GM23248 (cell line): ENCODE data around the gene ERVW-1. TPM values are rescaled to one million over a fixed set of nuclear protein-coding genes. Genes with fewer than 3 reads are reported as not detected.
A peak's percentile ranks its signal among the peaks of the same experiment; 100 is the strongest.

ENCODE experiments used
- DNase-seq: peaks from one replicate; pipeline ENCODE4 v3.0.0-alpha.2; 2015
- H2AFZ ChIP-seq: fragments of 200-600 bp; sonication (generic); 2 replicates; pipeline ENCODE4 v1.6.1; 2016; ENCODE audit warnings: antibody characterized with exemption
- H3F3A ChIP-seq: fragments of 200-600 bp; sonication (generic); 2 replicates; pipeline ENCODE4 v1.6.1; 2016; ENCODE audit warnings: mild to moderate bottlenecking, antibody characterized with exemption, mixed run types; ENCODE audit not compliant: insufficient read depth
- H3K27ac ChIP-seq: fragments of 200-600 bp; sonication (generic); 2 replicates; pipeline ENCODE4 v1.5.1; 2016; ENCODE audit warnings: mild to moderate bottlenecking
- H3K27me3 ChIP-seq: fragments of 200-600 bp; sonication (generic); replicated peaks from 2 replicates; pipeline ENCODE4 v1.6.1; 2016; ENCODE audit warnings: mild to moderate bottlenecking; ENCODE audit not compliant: insufficient read depth
- H3K36me3 ChIP-seq: fragments of 200-600 bp; sonication (generic); 2 replicates; pipeline ENCODE4 v1.6.1; 2016; ENCODE audit warnings: low read depth, mild to moderate bottlenecking
- H3K4me1 ChIP-seq: fragments of 200-600 bp; sonication (generic); 2 replicates; pipeline ENCODE4 v1.6.1; 2016; ENCODE audit warnings: mild to moderate bottlenecking; ENCODE audit not compliant: insufficient read depth
- H3K4me2 ChIP-seq: fragments of 200-600 bp; sonication (generic); one replicate; pipeline ENCODE4 v1.6.1; 2016; ENCODE audit warnings: mild to moderate bottlenecking; ENCODE audit not compliant: unreplicated experiment
- H3K4me3 ChIP-seq: fragments of 200-600 bp; sonication (generic); 2 replicates; pipeline ENCODE4 v1.5.1; 2016; ENCODE audit warnings: mild to moderate bottlenecking
- H3K79me2 ChIP-seq: fragments of 200-600 bp; sonication (generic); 2 replicates; pipeline ENCODE4 v1.6.1; 2016; ENCODE audit warnings: mild to moderate bottlenecking; ENCODE audit not compliant: insufficient read depth
- H3K9ac ChIP-seq: fragments of 200-600 bp; sonication (generic); 2 replicates; pipeline ENCODE4 v1.6.1; 2016; ENCODE audit warnings: mild to moderate bottlenecking
- H3K9me2 ChIP-seq: fragments of 200-600 bp; sonication (generic); 2 replicates; pipeline ENCODE4 v1.6.1; 2016; ENCODE audit warnings: mixed run types, mild to moderate bottlenecking, moderate library complexity; ENCODE audit not compliant: insufficient read depth
- H3K9me3 ChIP-seq: fragments of 200-600 bp; sonication (generic); one replicate; pipeline ENCODE4 v1.6.1; 2017; ENCODE audit warnings: low read depth
- H4K20me1 ChIP-seq: fragments of 200-600 bp; sonication (generic); 2 replicates; pipeline ENCODE4 v1.6.0; 2016; ENCODE audit not compliant: insufficient read depth
- EZH2 ChIP-seq: fragments of 200-600 bp; sonication (generic); IDR thresholded peaks from 2 replicates; pipeline ENCODE4 v1.6.1; 2018; ENCODE audit warnings: antibody characterized with exemption, mild to moderate bottlenecking; ENCODE audit not compliant: insufficient read depth, poor library complexity, severe bottlenecking
- EZH2phosphoT487 ChIP-seq: fragments of 200-600 bp; sonication (generic); IDR thresholded peaks from 2 replicates; pipeline ENCODE4 v1.6.1; 2018; ENCODE audit warnings: antibody characterized with exemption, moderate library complexity, mild to moderate bottlenecking, low read depth; ENCODE audit not compliant: insufficient read depth
- WGBS, 2 experiments: methylation state at CpG; one replicate each; pipeline ENCODE4 v1.1.6; 2015 to 2017; ENCODE audit warnings: low lambda C conversion rate in 2 of 2, low coverage in 1 of 2; ENCODE audit errors: missing lambda C conversion rate in 2 of 2; 5-methylcytosine and 5-hydroxymethylcytosine counted together
- in situ Hi-C: fragments of 300-500 bp; cut with MboI; formaldehyde crosslinking; loops from 2 replicates; pipeline ENCODE4 v1.15.0; 2020
- polyA plus RNA-seq: library from polyadenylated mRNA; unstranded; fragments of >200 nt; fragmentation: Nextera tagmentation; extraction: Ambion mirVana; gene quantifications from 2 replicates; pipeline ENCODE4 v1.2.1, GENCODE V29; 2016
- total RNA-seq: library from RNA; depleted of rRNA; stranded (reverse); fragments of >200 nt; shearing (Covaris generic); gene quantifications from 2 replicates; pipeline ENCODE4 v1.2.3, GENCODE V29; 2014

The ERVW-1 gene
- total and polyA plus RNA-seq, 2 experiments from 2014 or later = not detected

- Histone ChIP-seq H3K9me3 (no peaks in the 10 kb centered on the region), H3K27ac (no peak overlapping the region), H3K79me2 (no peaks in the 10 kb centered on the region), H3K4me1 (no peaks in the 10 kb centered on the region), H3K27me3 (no peaks in the 10 kb centered on the region), H3K9ac (no peak overlapping the region), H2AFZ (no peak overlapping the region), H3F3A (no peaks in the 10 kb centered on the region), H3K9me2 (no peaks in the 10 kb centered on the region), H4K20me1 (no peaks in the 10 kb centered on the region), H3K4me2 (no peak overlapping the region), H3K36me3 (no peaks in the 10 kb centered on the region), H3K4me3 (no peak overlapping the region)
- no peak for DNase-seq
- in situ Hi-C loops = no loop called here
- TF ChIP-seq EZH2 (no peak), EZH2phosphoT487 (no peak)
- WGBS, 2 experiments = 71 to 94% methylated on average over 3 of the region's 3 CpGs
Measured at GRCh38 chr7:92432299-92432946, 45.3 kb downstream of the ERVW-1 start.

- Histone ChIP-seq H3K27ac (no peak overlapping the region), H3K4me2 (no peak overlapping the region), H3K36me3 (no peaks in the 10 kb centered on the region), H3K79me2 (no peaks in the 10 kb centered on the region), H4K20me1 (no peaks in the 10 kb centered on the region), H3K4me1 (no peaks in the 10 kb centered on the region), H3K9me2 (no peaks in the 10 kb centered on the region), H3K9me3 (no peaks in the 10 kb centered on the region), H3K27me3 (no peaks in the 10 kb centered on the region), H3F3A (no peaks in the 10 kb centered on the region), H3K9ac (no peak overlapping the region), H3K4me3 (no peak overlapping the region), H2AFZ (no peak overlapping the region)
- in situ Hi-C loops = no loop called here
- no peak for DNase-seq
- TF ChIP-seq EZH2phosphoT487 = no peak
- TF ChIP-seq EZH2 = no peak
- WGBS, 2 experiments = 92 to 94% methylated on average over 3 of the region's 3 CpGs
Measured at GRCh38 chr7:92427193-92427592, 50.6 kb downstream of the ERVW-1 start.

- DNase-seq = peak; percentile 33
- Histone ChIP-seq H2AFZ (peak overlapping the region; percentile 88), H3K4me1 (no peaks in the 10 kb centered on the region), H3K4me3 (peak overlapping the region; percentile 69), H3K9me3 (no peaks in the 10 kb centered on the region), H3K9ac (no peak overlapping the region), H3K9me2 (no peaks in the 10 kb centered on the region), H3K36me3 (no peaks in the 10 kb centered on the region), H3F3A (no peaks in the 10 kb centered on the region), H3K27me3 (no peaks in the 10 kb centered on the region), H3K27ac (no peak overlapping the region), H3K79me2 (no peaks in the 10 kb centered on the region), H4K20me1 (no peaks in the 10 kb centered on the region), H3K4me2 (peak overlapping the region; percentile 82)
- no peak for TF ChIP-seq EZH2phosphoT487
- in situ Hi-C loops = no loop called here
- 23 to 26% methylated on average over 20 of the region's 20 CpGs for WGBS, 2 experiments
Measured at GRCh38 chr7:92425311-92425947, 52.3 kb downstream of the ERVW-1 start.

GRCh38 chr7:92423710-92424131 is 54.0 kb downstream of the ERVW-1 start:
- Histone ChIP-seq H3K4me1 (no peaks in the 10 kb centered on the region), H3K4me2 (no peak overlapping the region), H3K36me3 (no peaks in the 10 kb centered on the region), H3K27me3 (no peaks in the 10 kb centered on the region), H3K4me3 (peak overlapping the region; percentile 69; the same call in 1 of the 2 replicates), H3K9me2 (no peaks in the 10 kb centered on the region), H3K79me2 (no peaks in the 10 kb centered on the region), H3K9ac (no peak overlapping the region), H4K20me1 (no peaks in the 10 kb centered on the region), H3K9me3 (no peaks in the 10 kb centered on the region), H3F3A (no peaks in the 10 kb centered on the region), H3K27ac (no peak overlapping the region), H2AFZ (peak overlapping the region; percentile 88)
- in situ Hi-C loops = no loop called here
- DNase-seq = no peak
- no peak for TF ChIP-seq EZH2
- TF ChIP-seq EZH2phosphoT487 = no peak
- WGBS, 2 experiments = 67 to 69% methylated on average over 5 of the region's 5 CpGs

GRCh38 chr7:92422926-92423325 is 54.8 kb downstream of the ERVW-1 start:
- in situ Hi-C loops = no loop called here
- Histone ChIP-seq H2AFZ (no peak overlapping the region), H3K4me1 (no peaks in the 10 kb centered on the region), H3K4me2 (no peak overlapping the region), H3K9me3 (no peaks in the 10 kb centered on the region), H3K79me2 (no peaks in the 10 kb centered on the region), H3K27me3 (no peaks in the 10 kb centered on the region), H3K9me2 (no peaks in the 10 kb centered on the region), H3K9ac (no peak overlapping the region), H3K36me3 (no peaks in the 10 kb centered on the region), H3K27ac (no peak overlapping the region), H3K4me3 (no peak overlapping the region), H3F3A (no peaks in the 10 kb centered on the region), H4K20me1 (no peaks in the 10 kb centered on the region)
- DNase-seq = no peak
- no peak for TF ChIP-seq EZH2phosphoT487
- TF ChIP-seq EZH2 = no peak
- 71 to 74% methylated on average over 6 of the region's 6 CpGs for WGBS, 2 experiments
